ENCODE results near the gene MUC5AC. TPM values are rescaled to one million over a fixed set of nuclear protein-coding genes. Genes with fewer than 3 reads are reported as not detected.
"Not testable (repeated sequence)": the region's sequence is repeated elsewhere in the genome, so short reads cannot be mapped to it uniquely, and the experiment has no call there.

The MUC5AC gene
- total RNA-seq, 2 experiments from 2014 or later, result not detected

DNA sequence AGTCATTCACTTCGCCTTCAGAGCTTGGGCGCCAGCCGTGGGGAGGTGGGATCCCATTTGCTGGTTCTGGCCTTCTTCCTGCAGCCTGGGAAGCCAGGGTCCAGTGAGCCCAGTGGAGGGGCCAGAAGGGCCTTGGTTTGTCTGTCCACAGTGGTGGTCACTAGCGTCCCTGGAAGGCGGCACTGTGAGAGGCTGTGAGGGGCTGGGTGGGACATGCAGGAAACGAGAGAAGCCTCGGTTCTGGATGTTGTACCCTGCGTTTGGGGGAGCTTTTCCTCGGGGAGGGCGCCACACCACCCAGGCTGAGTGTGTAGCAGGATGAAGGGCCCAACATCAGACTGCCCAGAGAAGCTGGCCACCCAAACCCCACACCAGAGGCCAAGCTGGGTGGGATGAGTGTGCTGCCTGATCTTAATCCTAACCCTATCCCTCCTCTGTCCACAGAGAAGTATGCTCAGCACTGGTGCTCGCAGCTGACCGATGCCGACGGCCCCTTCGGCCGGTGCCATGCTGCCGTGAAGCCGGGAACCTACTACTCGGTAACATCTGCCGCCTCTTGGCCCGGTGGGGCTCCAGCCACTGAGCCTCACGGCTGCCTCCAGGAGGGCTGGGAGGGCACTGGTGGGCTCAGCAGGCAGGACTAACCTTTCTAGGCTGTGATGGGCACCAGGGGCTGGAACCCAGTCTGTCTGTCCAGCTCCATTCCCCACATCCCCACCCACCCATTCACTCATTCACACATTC, 14.4 kb downstream of the MUC5AC start:
- no peaks in the 10 kb centered on the region for H3K9me2 ChIP-seq (ENCODE audit: insufficient read depth, low read length)
- H3K36me3 ChIP-seq (ENCODE audit: insufficient read depth, low read length), result no peaks in the 10 kb centered on the region
- DNase-seq (ENCODE audit: low spot score), result no peak
- no peak overlapping the region for H3K4me3 ChIP-seq (ENCODE audit: low read depth, low read length, poor library complexity, severe bottlenecking)
- H3K9me3 ChIP-seq (ENCODE audit: low read length), result no peaks in the 10 kb centered on the region
- no peak overlapping the region for H3K27ac ChIP-seq (ENCODE audit: low read depth, low read length, poor library complexity, severe bottlenecking)
- no peak for TF ChIP-seq EZH2phosphoT487 (IDR thresholded peaks at IDR 0.05; ENCODE audit: borderline replicate concordance, low read depth, low read length)
- no peak for TF ChIP-seq CTCF (conservative IDR thresholded peaks at IDR 0.05; ENCODE audit: low read length)
- H4K20me1 ChIP-seq (ENCODE audit: insufficient read depth, low read length), result no peaks in the 10 kb centered on the region
- no peak overlapping the region for H3K4me2 ChIP-seq (ENCODE audit: low read length)
- H3K79me2 ChIP-seq (ENCODE audit: insufficient read depth, low read depth, low read length), result no peaks in the 10 kb centered on the region
- no peak overlapping the region for H2AFZ ChIP-seq (ENCODE audit: low read length)
- POLR2A ChIA-PET, result no interaction called here
- intact Hi-C loops (cut with micrococcal nuclease; ENCODE audit: unreplicated experiment), result no loop called here
- H3K4me1 ChIP-seq (ENCODE audit: insufficient read depth, low read length, poor library complexity, severe bottlenecking), result no peaks in the 10 kb centered on the region
- no TSS peak for BruUV-seq (replicated peaks)
- CTCF ChIA-PET (ENCODE audit: unreplicated experiment), result no interaction called here

GRCh38 chr11:1172729-1173117, 15.0 kb downstream of the MUC5AC start:
- no peaks in the 10 kb centered on the region for H3K4me1 ChIP-seq (ENCODE audit: insufficient read depth, low read length, poor library complexity, severe bottlenecking)
- POLR2A ChIA-PET, result interaction anchor here (0.7 kb wide), 1 partner anchor 183 kb away, joined by 3 read pairs; no protein-coding TSS in a partner anchor
- CTCF ChIA-PET (ENCODE audit: unreplicated experiment), result no interaction called here
- DNase-seq (ENCODE audit: low spot score), result no peak
- no TSS peak for BruUV-seq (replicated peaks)
- intact Hi-C loops (cut with micrococcal nuclease; ENCODE audit: unreplicated experiment), result no loop called here
- H2AFZ ChIP-seq (ENCODE audit: low read length), result no peak overlapping the region
- no peaks in the 10 kb centered on the region for H4K20me1 ChIP-seq (ENCODE audit: insufficient read depth, low read length)
- no peak overlapping the region for H3K4me3 ChIP-seq (ENCODE audit: low read depth, low read length, poor library complexity, severe bottlenecking)
- H3K9me2 ChIP-seq (ENCODE audit: insufficient read depth, low read length), result no peaks in the 10 kb centered on the region
- no peaks in the 10 kb centered on the region for H3K36me3 ChIP-seq (ENCODE audit: insufficient read depth, low read length)
- no peaks in the 10 kb centered on the region for H3K9me3 ChIP-seq (ENCODE audit: low read length)
- no peak overlapping the region for H3K4me2 ChIP-seq (ENCODE audit: low read length)
- H3K27ac ChIP-seq (ENCODE audit: low read depth, low read length, poor library complexity, severe bottlenecking), result no peak overlapping the region
- no peaks in the 10 kb centered on the region for H3K79me2 ChIP-seq (ENCODE audit: insufficient read depth, low read depth, low read length)
- TF ChIP-seq EZH2phosphoT487 (IDR thresholded peaks at IDR 0.05; ENCODE audit: borderline replicate concordance, low read depth, low read length), result no peak
- no peak for TF ChIP-seq CTCF (conservative IDR thresholded peaks at IDR 0.05; ENCODE audit: low read length)

- H3K4me3 ChIP-seq (ENCODE audit: low read depth, low read length, poor library complexity, severe bottlenecking); H2AFZ ChIP-seq (ENCODE audit: low read length); H3K27ac ChIP-seq (ENCODE audit: low read depth, low read length, poor library complexity, severe bottlenecking); H3K4me2 ChIP-seq (ENCODE audit: low read length); CTCF ChIA-PET (ENCODE audit: unreplicated experiment); H4K20me1 ChIP-seq (ENCODE audit: insufficient read depth, low read length); H3K9me2 ChIP-seq (ENCODE audit: insufficient read depth, low read length); BruUV-seq (replicated peaks); intact Hi-C loops (cut with micrococcal nuclease; ENCODE audit: unreplicated experiment); DNase-seq (ENCODE audit: low spot score); H3K4me1 ChIP-seq (ENCODE audit: insufficient read depth, low read length, poor library complexity, severe bottlenecking); H3K36me3 ChIP-seq (ENCODE audit: insufficient read depth, low read length); H3K9me3 ChIP-seq (ENCODE audit: low read length); H3K79me2 ChIP-seq (ENCODE audit: insufficient read depth, low read depth, low read length): not testable (repeated sequence)
- POLR2A ChIA-PET, result interaction anchor here (0.7 kb wide), 1 partner anchor 182 kb away, joined by 3 read pairs; no protein-coding TSS in a partner anchor
Observed at GRCh38 chr11:1173396-1173795, 15.6 kb downstream of the MUC5AC start.

Measured in OCI-LY7 (cell line).